GM20000 (cell line): ENCODE data around the gene CD47.

Experiments used
- DNase-seq: peaks from one replicate; pipeline ENCODE4 v3.0.0; 2012; ENCODE audit warnings: low spot score
- TF ChIP-seq, protein P1 (sequence below): IDR thresholded peaks from 2 replicates; pipeline ENCODE4 v1.5.1; 2012; ENCODE audit warnings: mild to moderate bottlenecking, control low read depth; ENCODE audit errors: extremely low read depth, missing control alignments

Gene CD47

DNA sequence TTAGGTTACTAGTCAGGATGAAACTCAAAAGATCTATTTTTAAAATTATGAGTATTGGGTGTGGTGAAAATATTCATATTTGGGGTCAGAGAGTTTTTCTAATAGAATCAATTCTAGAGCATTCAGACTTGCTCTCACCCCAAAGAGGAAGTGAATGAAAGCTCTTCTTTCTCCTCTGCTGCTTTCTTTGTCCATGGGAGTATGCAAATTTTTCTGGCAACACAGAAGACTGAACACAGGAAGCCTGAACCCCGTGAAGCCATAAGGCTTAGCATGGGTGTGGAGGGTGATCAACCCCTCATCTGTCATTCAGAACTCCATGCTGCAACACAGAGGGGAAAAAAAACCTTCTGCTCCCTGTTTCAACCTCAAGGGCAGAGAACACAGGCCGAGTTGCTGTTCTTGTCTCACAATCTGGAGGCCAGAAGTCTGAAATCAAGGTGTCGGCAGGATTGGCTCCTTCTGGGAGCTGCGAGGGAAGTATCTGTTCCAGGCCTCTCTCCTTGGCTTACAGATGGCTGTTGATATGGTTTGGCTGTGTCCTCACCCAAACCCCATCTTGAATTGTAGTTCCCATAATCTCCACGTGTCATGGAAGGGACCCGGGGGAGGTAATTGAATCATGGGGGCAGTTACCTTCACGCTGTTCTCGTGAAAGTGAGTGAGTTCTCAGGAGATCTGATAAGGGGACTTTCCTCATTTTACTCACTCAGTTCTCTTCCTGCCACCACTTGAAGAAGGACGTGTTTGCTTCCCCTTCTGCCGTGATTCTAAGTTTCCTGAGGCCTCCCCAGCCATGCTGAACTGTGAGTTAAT is 33.7 kb upstream of the CD47 start:
- TF ChIP-seq, protein P1, sequence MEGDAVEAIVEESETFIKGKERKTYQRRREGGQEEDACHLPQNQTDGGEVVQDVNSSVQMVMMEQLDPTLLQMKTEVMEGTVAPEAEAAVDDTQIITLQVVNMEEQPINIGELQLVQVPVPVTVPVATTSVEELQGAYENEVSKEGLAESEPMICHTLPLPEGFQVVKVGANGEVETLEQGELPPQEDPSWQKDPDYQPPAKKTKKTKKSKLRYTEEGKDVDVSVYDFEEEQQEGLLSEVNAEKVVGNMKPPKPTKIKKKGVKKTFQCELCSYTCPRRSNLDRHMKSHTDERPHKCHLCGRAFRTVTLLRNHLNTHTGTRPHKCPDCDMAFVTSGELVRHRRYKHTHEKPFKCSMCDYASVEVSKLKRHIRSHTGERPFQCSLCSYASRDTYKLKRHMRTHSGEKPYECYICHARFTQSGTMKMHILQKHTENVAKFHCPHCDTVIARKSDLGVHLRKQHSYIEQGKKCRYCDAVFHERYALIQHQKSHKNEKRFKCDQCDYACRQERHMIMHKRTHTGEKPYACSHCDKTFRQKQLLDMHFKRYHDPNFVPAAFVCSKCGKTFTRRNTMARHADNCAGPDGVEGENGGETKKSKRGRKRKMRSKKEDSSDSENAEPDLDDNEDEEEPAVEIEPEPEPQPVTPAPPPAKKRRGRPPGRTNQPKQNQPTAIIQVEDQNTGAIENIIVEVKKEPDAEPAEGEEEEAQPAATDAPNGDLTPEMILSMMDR: no peak
- peak; percentile 71 for DNase-seq

DNA sequence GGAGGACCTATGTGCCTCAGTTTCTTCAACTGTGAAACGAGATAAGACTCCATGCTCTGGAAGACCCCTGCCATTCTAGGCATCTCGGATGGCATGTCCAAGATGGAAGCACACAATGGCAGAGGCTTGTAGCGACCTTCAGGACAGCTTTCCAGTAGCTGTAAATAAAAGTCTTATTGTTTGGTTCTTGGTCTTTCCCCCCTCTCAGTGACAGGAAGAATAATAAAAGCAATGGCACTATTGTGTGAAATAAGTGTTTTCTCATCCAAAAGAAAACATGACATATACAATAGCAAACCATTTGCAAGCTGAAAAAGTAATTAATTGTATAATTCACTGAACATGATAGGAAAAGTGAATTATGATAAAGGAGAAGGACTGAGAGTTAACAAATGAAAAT is 32.5 kb upstream of the CD47 start:
- DNase-seq: no peak
- TF ChIP-seq, protein P1: no peak

DNA sequence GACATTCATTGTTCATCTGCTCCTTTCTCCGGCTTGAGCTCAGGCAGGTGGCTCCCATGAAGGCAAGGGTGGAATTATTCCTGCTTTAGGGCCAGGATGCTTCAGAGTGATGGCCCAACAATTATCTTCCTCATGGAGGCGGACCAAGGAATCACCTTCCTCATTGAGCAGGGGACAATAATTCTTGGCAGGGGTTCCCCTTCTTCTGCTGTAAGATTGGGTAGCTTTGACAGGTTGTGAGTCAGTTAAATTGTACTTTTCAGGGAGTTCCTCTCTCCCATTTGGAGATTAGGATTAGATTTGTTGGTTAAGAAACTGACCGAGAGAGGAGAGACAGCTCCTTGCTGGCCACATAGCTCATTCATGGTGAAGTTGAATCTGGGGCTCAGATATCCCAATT is 31.4 kb upstream of the CD47 start:
- no peak for DNase-seq
- TF ChIP-seq, protein P1: no peak

DNA sequence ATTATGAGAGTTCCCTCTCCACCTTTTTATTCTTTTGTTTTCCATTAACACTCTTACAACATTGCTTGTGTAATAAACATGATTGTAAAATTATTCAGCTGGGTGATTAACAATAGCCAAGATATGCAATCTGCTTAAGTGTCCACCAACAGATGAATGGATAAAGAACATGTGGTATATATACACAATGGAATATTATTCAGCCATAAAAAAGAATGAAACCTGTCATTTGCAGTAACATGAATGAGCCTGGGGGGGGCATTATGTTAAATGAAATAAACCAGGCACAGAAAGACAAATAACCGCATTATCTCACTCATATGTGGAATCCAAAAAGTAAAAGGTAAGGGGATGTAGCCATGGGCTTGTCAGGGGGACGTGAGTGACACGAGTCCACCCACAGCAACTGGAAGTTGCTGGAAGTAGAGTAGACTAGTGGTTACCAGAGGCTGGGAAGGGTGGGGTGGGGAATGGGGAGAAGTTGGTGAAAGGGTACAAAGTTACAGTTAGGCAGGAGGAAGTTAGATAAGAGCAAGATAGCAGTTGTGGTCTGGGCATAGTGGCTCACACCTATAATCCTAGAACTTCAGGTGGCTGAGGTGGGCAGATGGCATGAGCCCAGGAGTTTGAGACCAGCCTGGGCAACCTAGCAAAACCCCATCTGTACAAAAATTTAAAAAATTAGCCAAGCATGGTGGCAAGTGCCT is 28.7 kb upstream of the CD47 start:
- no peak for DNase-seq
- TF ChIP-seq, protein P1: no peak

DNA sequence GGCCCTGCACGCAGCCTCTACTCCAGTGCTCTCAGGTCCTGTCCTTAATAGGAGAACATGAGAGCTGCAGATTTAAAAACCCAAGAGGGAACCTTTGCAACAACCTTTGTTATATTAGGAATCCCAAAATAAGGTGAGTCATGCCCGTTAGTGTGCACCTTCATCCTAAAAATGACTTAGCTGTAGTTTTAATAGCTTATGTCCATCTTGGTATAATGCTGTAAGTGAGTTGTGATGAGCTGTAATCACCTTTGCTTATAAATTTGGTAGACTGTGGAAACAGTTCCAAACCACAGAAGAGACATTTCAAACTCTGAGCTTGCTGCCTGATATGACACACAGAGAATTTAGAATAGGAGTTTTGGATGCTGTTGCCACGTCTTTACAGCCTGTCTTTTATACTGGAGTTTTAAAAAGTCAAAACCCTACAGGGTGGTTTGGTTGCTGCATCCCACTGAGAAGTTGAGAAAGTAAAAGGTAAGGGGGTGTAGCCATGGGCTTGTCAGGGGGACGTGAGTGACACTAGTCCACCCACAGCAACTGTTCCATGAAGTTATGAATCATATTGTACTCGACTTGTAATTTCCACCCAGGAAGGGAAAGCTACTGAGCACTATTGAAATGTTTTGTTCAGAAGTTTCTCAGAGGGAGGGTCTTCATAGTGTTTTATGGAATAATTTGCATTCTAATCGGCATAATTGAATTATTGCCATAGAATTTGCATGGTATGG is 27.4 kb upstream of the CD47 start:
- DNase-seq: no peak
- TF ChIP-seq, protein P1: no peak

DNA sequence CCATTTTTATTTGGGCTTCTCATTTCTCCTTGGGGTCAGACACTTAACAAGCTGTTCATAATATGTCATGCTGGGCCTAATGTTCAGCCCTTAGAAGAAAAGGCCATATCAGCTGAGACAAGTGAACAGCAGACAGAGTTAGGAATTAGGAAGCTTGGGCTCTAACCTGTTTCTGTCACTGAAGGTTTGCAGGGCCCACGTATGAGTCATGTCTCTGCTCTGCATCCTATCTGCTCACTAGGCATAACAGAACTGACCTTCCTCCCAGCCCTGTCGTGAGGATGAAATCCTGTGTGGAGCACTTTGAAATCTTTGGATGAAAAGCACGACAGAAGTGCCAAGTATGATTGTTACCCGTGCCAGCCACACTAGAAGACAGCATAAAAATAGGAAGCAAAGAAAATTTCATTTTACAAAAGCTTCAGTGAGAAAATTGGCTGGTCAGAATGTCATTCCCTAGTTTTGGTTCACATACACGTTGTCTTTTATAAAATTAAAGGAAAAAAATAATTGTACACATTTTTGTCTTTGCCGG is 26.5 kb upstream of the CD47 start:
- no peak for DNase-seq

More for the DNA sequence above, 26.5 kb upstream of the CD47 start:
- TF ChIP-seq, protein P1: no peak
